Transverse colon (tissue), 4 donors: ENCODE measurements around the gene SLC44A4. TPM values are rescaled to one million over a fixed set of nuclear protein-coding genes. Genes with fewer than 3 reads are reported as not detected.
"Not testable (repeated sequence)": the region's sequence is repeated elsewhere in the genome, so short reads cannot be mapped to it uniquely, and the experiment has no call there.

ENCODE experiments used
- DNase-seq: peaks from one replicate; pipeline ENCODE4 v3.0.0-alpha.2; 2019
- H3K27ac ChIP-seq, 4 donors: fragments of 200-600 bp; sonication (generic); 2 replicates each; pipeline ENCODE4 v1.5.1; 2016 to 2018; ENCODE audit warnings: inconsistent platforms in 4 of 4
- H3K27me3 ChIP-seq: fragments of 200-600 bp; sonication (generic); 2 replicates; pipeline ENCODE4 v1.5.1; 2017; ENCODE audit warnings: inconsistent platforms
- H3K36me3 ChIP-seq, 4 donors: fragments of 200-600 bp; sonication (generic); 2 replicates each; pipeline ENCODE4 v1.5.1; 2017 to 2019; ENCODE audit warnings: inconsistent platforms in 4 of 4
- H3K4me1 ChIP-seq, 4 donors: fragments of 200-600 bp; sonication (generic); 2 replicates each; pipeline ENCODE4 v1.5.1; 2017 to 2020; ENCODE audit warnings: inconsistent platforms in 4 of 4
- H3K4me3 ChIP-seq, 4 donors: fragments of 200-600 bp; sonication (generic); 1 replicate in 1 of 4; 2 replicates in 3 of 4; pipeline versions ENCODE4 v1.5.1 to v1.6.1; 2017 to 2019; ENCODE audit warnings: inconsistent platforms in 4 of 4
- H3K9me3 ChIP-seq, 2 donors: fragments of 200-600 bp; sonication (generic); 2 replicates each; pipeline ENCODE4 v1.5.1; 2017 to 2019; ENCODE audit warnings: inconsistent platforms in 2 of 2
- CTCF ChIP-seq, 5 experiments: fragments of 200-600 bp in 3 of 5; fragments of 450-650 bp in 2 of 5; sonication (generic) in 3 of 5; IDR thresholded peaks; 1 replicate in 2 of 5; 2 replicates in 3 of 5; pipeline ENCODE4 v1.5.1; 2016 to 2017; ENCODE audit warnings: antibody characterized with exemption in 5 of 5, inconsistent platforms in 3 of 5, mild to moderate bottlenecking in 2 of 5, moderate library complexity in 1 of 5
- EP300 ChIP-seq: sonication (generic); formaldehyde crosslinking; IDR thresholded peaks from one replicate; pipeline ENCODE4 v1.6.1; 2017; ENCODE audit warnings: antibody characterized with exemption, low read depth
- POLR2A ChIP-seq: fragments of 450-650 bp; IDR thresholded peaks from one replicate; pipeline ENCODE4 v1.6.1; 2016; ENCODE audit warnings: antibody characterized with exemption, mild to moderate bottlenecking, moderate library complexity
- POLR2AphosphoS5 ChIP-seq, 3 donors: sonication (generic); formaldehyde crosslinking; IDR thresholded peaks; one replicate each; pipeline ENCODE4 v1.6.1; 2016; ENCODE audit warnings: antibody characterized with exemption in 3 of 3
- WGBS, 2 donors: methylation state at CpG; one replicate each; pipeline ENCODE4 v1.1.5; 2018; ENCODE audit warnings: low coverage in 1 of 2; 5-methylcytosine and 5-hydroxymethylcytosine counted together
- in situ Hi-C, 4 donors: fragments of 200-750 bp; cut with MboI; loops; one replicate each; pipeline versions ENCODE4 v1.15.0 to v1.15.1; 2017; ENCODE audit warnings: low sequenced_read_pairs in 3 of 4, low pct_ligation_motif_present in 1 of 4, low pct_unique_long_range_greater_than_20kb in 1 of 4
- intact Hi-C: fragments of 100-400 bp; cut with DNase I; formaldehyde crosslinking; loops from one replicate; pipeline ENCODE4 v1.15.1; 2023; ENCODE audit warnings: low total_unique reads
- total RNA-seq, 4 donors: library from RNA; depleted of rRNA; stranded (reverse); fragments of >200 nt; gene quantifications; one replicate each; pipeline ENCODE4 v1.1.0, GENCODE V29; 2016

Gene SLC44A4
- total RNA-seq, 4 donors from 2014 or later, result 149 to 734 (median 395) TPM

- Histone ChIP-seq H3K9me3 (no peaks in the 10 kb centered on the region), H3K36me3 (peaks cover 0 to 15% (median 7%) of the 10 kb centered on the region in 4 donors), H3K4me1 (peaks cover 7 to 22% (median 10%) of the 10 kb centered on the region in 4 donors), H3K27ac (no peak overlapping the region), H3K27me3 (no peaks in the 10 kb centered on the region), H3K4me3 (no peak overlapping the region)
- 80 to 92% methylated on average over 2 to 7 of the region's 7 CpGs for WGBS, 2 donors
- in situ Hi-C loops, result no loop called here
- DNase-seq, result no peak
- TF ChIP-seq POLR2A (no peak), EP300 (no peak), POLR2AphosphoS5 (IDR thresholded peaks at IDR 0.05) (no peak), CTCF (IDR thresholded peaks at IDR 0.05) (no peak)
- intact Hi-C loops, result loop anchor here (5.0 kb wide), 1 partner anchor 1184 kb away; no protein-coding TSS in a partner anchor
Measured at GRCh38 chr6:31861150-31861549, 17.6 kb downstream of the SLC44A4 start.

- in situ Hi-C loops, result no loop called here
- Histone ChIP-seq H3K27ac (no peak overlapping the region), H3K9me3 (no peaks in the 10 kb centered on the region), H3K4me1 (peaks cover 7 to 22% (median 10%) of the 10 kb centered on the region in 4 donors), H3K36me3 (peaks cover 0 to 15% (median 7%) of the 10 kb centered on the region in 4 donors), H3K4me3 (no peak overlapping the region), H3K27me3 (no peaks in the 10 kb centered on the region)
- intact Hi-C loops, result loop anchor here (5.0 kb wide), 1 partner anchor 1183 kb away; no protein-coding TSS in a partner anchor
- 90% methylated on average over 13 of the region's 13 CpGs; no CpG with 5 or more reads in 1 of the 2 donors for WGBS, 2 donors
- TF ChIP-seq POLR2A (no peak), EP300 (no peak), CTCF (IDR thresholded peaks at IDR 0.05) (no peak), POLR2AphosphoS5 (IDR thresholded peaks at IDR 0.05) (no peak)
- DNase-seq, result no peak
Measured at GRCh38 chr6:31860349-31860748, 18.4 kb downstream of the SLC44A4 start.

- 92% methylated on average over 11 of the region's 11 CpGs; no CpG with 5 or more reads in 1 of the 2 donors for WGBS, 2 donors
- peaks cover 7 to 22% (median 10%) of the 10 kb centered on the region in 4 donors for H3K4me1 ChIP-seq
Measured at GRCh38 chr6:31859923-31860322, 18.9 kb downstream of the SLC44A4 start.

GRCh38 chr6:31858707-31859106, 20.1 kb downstream of the SLC44A4 start:
- Histone ChIP-seq H3K36me3 (peaks cover 0 to 15% (median 7%) of the 10 kb centered on the region in 4 donors), H3K27me3 (no peaks in the 10 kb centered on the region), H3K4me1 (peaks cover 7 to 16% (median 8%) of the 10 kb centered on the region in 4 donors), H3K9me3 (no peaks in the 10 kb centered on the region), H3K4me3 (no peak overlapping the region), H3K27ac (no peak overlapping the region)
- 91 to 97% methylated on average over 8 of the region's 8 CpGs for WGBS, 2 donors
- intact Hi-C loops, result no loop called here
- in situ Hi-C loops, result no loop called here
- TF ChIP-seq POLR2AphosphoS5 (IDR thresholded peaks at IDR 0.05) (no peak), EP300 (no peak), POLR2A (no peak), CTCF (IDR thresholded peaks at IDR 0.05) (no peak)
- DNase-seq, result no peak

More at GRCh38 chr6:31859923-31860322, 18.9 kb downstream of the SLC44A4 start:
- TF ChIP-seq CTCF (IDR thresholded peaks at IDR 0.05) (no peak), POLR2A (no peak), POLR2AphosphoS5 (IDR thresholded peaks at IDR 0.05) (no peak), EP300 (no peak)
- intact Hi-C loops, result loop anchor here (5.0 kb wide), 1 partner anchor 1183 kb away; no protein-coding TSS in a partner anchor
- in situ Hi-C loops, result no loop called here
- Histone ChIP-seq H3K9me3 (no peaks in the 10 kb centered on the region), H3K27ac (no peak overlapping the region), H3K36me3 (peaks cover 0 to 15% (median 7%) of the 10 kb centered on the region in 4 donors), H3K27me3 (no peaks in the 10 kb centered on the region), H3K4me3 (no peak overlapping the region)
- no peak for DNase-seq

- intact Hi-C loops, in situ Hi-C loops, DNase-seq, H3K4me1 ChIP-seq, H3K9me3 ChIP-seq, H3K27ac ChIP-seq, H3K4me3 ChIP-seq, H3K27me3 ChIP-seq: not testable (repeated sequence)
- H3K36me3 ChIP-seq, result peaks cover 0 to 15% (median 7%) of the 10 kb centered on the region in 4 donors
- WGBS, 2 donors, result 92 to 93% methylated on average over 4 to 8 of the region's 8 CpGs
Measured at GRCh38 chr6:31857774-31858173, 21.0 kb downstream of the SLC44A4 start.

GRCh38 chr6:31851980-31852718, 26.6 kb downstream of the SLC44A4 start:
- H3K9me3 ChIP-seq, DNase-seq, H3K27me3 ChIP-seq, in situ Hi-C loops, H3K4me1 ChIP-seq, H3K4me3 ChIP-seq, intact Hi-C loops, H3K36me3 ChIP-seq, H3K27ac ChIP-seq: not testable (repeated sequence)
- WGBS, 2 donors, result 93% methylated on average over 29 of the region's 35 CpGs; no CpG with 5 or more reads in 1 of the 2 donors
